Endothelial cell of umbilical vein (primary cell): Measurements from ENCODE around the gene ACER1. TPM values are rescaled to one million over a fixed set of nuclear protein-coding genes. Genes with fewer than 3 reads are reported as not detected.
A peak's percentile ranks its signal among the peaks of the same experiment; 100 is the strongest.

Source experiments
- BruUV-seq: library from RNA; stranded (reverse); fragments of 400-500 nt; replicated peaks from 2 replicates; lab custom pipeline; 2021; lab: Mats Ljungman, UMichigan
- CTCF ChIA-PET: fragments of 300-600, 350-600 bp; sonication (Branson Sonifier 250); formaldehyde crosslinking; loops from one replicate; lab custom pipeline; 2021; ENCODE audit warnings: antibody characterized with exemption, inconsistent platforms; lab: Charles Lee
- POLR2A ChIA-PET: fragments of 300-600, 350-600 bp; sonication (Branson Sonifier 250); formaldehyde crosslinking; loops from one replicate; lab custom pipeline; 2021; ENCODE audit warnings: antibody characterized with exemption, inconsistent platforms; lab: Charles Lee
- DNase-seq: peaks from one replicate; pipeline ENCODE4 v3.0.0-alpha.2; 2011; ENCODE audit warnings: low read depth, low spot score
- FAIRE-seq: peaks from 2 replicates; lab custom pipeline; 2011; peaks lifted over from hg19 to GRCh38; lab: Jason Lieb, UNC
- H2AFZ ChIP-seq: 2 replicates; pipeline ENCODE4 v1.6.0; 2012; ENCODE audit warnings: low read depth, low read length, control low read depth, inconsistent platforms
- H3K27ac ChIP-seq: 2 replicates; pipeline ENCODE4 v1.5.1; 2011; ENCODE audit warnings: low read depth, mild to moderate bottlenecking, control low read depth, low read length, moderate library complexity; ENCODE audit not compliant: insufficient read depth
- H3K27me3 ChIP-seq, 2 experiments: 2 replicates each; pipeline versions ENCODE4 v1.6.0 to v1.6.1; 2011; ENCODE audit warnings: low read length in 2 of 2, mixed read lengths in 1 of 2; ENCODE audit not compliant: control insufficient read depth in 2 of 2, insufficient read depth in 2 of 2
- H3K36me3 ChIP-seq, 2 experiments: 2 replicates in 1 of 2; 3 replicates in 1 of 2; pipeline ENCODE4 v1.5.1; 2011; ENCODE audit warnings: low read length in 2 of 2, mild to moderate bottlenecking in 1 of 2, moderate library complexity in 1 of 2; ENCODE audit not compliant: control insufficient read depth in 2 of 2, insufficient read depth in 2 of 2; ENCODE audit errors: extremely low read depth in 1 of 2
- H3K4me1 ChIP-seq: 3 replicates; pipeline ENCODE4 v1.5.1; 2011; ENCODE audit warnings: mild to moderate bottlenecking, low read length; ENCODE audit not compliant: control insufficient read depth, insufficient read depth; ENCODE audit errors: extremely low read depth
- H3K4me2 ChIP-seq: 2 replicates; pipeline ENCODE4 v1.6.1; 2011; ENCODE audit warnings: low read length, control low read depth, mixed read lengths; ENCODE audit not compliant: insufficient read depth
- H3K4me3 ChIP-seq, 3 experiments: fragments of 200-600 bp in 1 of 3; sonication (generic), shearing (Covaris generic) in 1 of 3; replicated peaks in 1 of 3; 2 replicates each; pipeline ENCODE4 v1.5.1; 2011 to 2016; ENCODE audit warnings: control low read depth in 3 of 3, low read length in 3 of 3, mild to moderate bottlenecking in 2 of 3, inconsistent platforms in 1 of 3, low read depth in 1 of 3, moderate library complexity in 1 of 3; ENCODE audit not compliant: insufficient read depth in 1 of 3
- H3K79me2 ChIP-seq: 2 replicates; pipeline ENCODE4 v1.6.0; 2012; ENCODE audit warnings: low read length, inconsistent platforms; ENCODE audit not compliant: control insufficient read depth, insufficient read depth
- H3K9ac ChIP-seq: replicated peaks from 2 replicates; pipeline ENCODE3; 2011; ENCODE audit warnings: low read length, control low read depth; ENCODE audit not compliant: insufficient read depth; ENCODE audit errors: extremely low read depth
- H3K9me1 ChIP-seq: replicated peaks from 3 replicates; pipeline ENCODE4 v1.6.0; 2011; ENCODE audit warnings: mild to moderate bottlenecking, low read length; ENCODE audit not compliant: control insufficient read depth, insufficient read depth; ENCODE audit errors: extremely low read depth
- H3K9me3 ChIP-seq: replicated peaks from 2 replicates; pipeline ENCODE4 v1.5.1; 2012; ENCODE audit warnings: low read length, inconsistent platforms; ENCODE audit not compliant: control insufficient read depth, insufficient read depth
- H4K20me1 ChIP-seq: replicated peaks from 2 replicates; pipeline ENCODE3; 2011; ENCODE audit warnings: mild to moderate bottlenecking, low read length; ENCODE audit not compliant: control insufficient read depth, insufficient read depth; ENCODE audit errors: extremely low read depth
- EZH2 ChIP-seq: IDR thresholded peaks from 2 replicates; pipeline ENCODE4 v1.6.1; 2012; ENCODE audit warnings: borderline replicate concordance, low read depth, mild to moderate bottlenecking, moderate library complexity, low read length, inconsistent platforms; ENCODE audit not compliant: severe bottlenecking
- FOS ChIP-seq: IDR thresholded peaks from 2 replicates; pipeline ENCODE4 v1.6.1; 2011; ENCODE audit warnings: mild to moderate bottlenecking, low read length, moderate library complexity, borderline replicate concordance; ENCODE audit not compliant: insufficient read depth
- GATA2 ChIP-seq: IDR thresholded peaks from 2 replicates; pipeline ENCODE4 v1.7.0; 2011; ENCODE audit warnings: low read depth, mild to moderate bottlenecking, moderate library complexity, mixed read lengths, low read length; ENCODE audit not compliant: insufficient read length, insufficient read depth
- JUN ChIP-seq: IDR thresholded peaks from 2 replicates; pipeline ENCODE4 v1.6.1; 2011; ENCODE audit warnings: borderline replicate concordance, low read depth; ENCODE audit not compliant: insufficient read length, insufficient read depth
- MYC ChIP-seq: IDR thresholded peaks from one replicate; pipeline ENCODE4 v1.6.1; 2011; ENCODE audit warnings: mild to moderate bottlenecking, low read depth, low read length
- POLR2AphosphoS5 ChIP-seq: IDR thresholded peaks from 2 replicates; pipeline ENCODE4 v1.6.1; 2012; ENCODE audit warnings: low read depth, mild to moderate bottlenecking, control low read depth, low read length, moderate library complexity; ENCODE audit not compliant: insufficient read depth
- dilution Hi-C: fragments of 300-500 bp; cut with MboI; formaldehyde crosslinking; loops from one replicate; pipeline ENCODE4 v1.15.0; 2019; ENCODE audit warnings: low sequenced_read_pairs; ENCODE audit not compliant: extremely low pct_ligation_motif_present
- intact Hi-C: fragments of 100-400 bp; cut with micrococcal nuclease; formaldehyde crosslinking; loops from one replicate; pipeline ENCODE4 v1.10.0; 2022
- polyA plus RNA-seq, 4 experiments: library from polyadenylated mRNA; depleted of rRNA in 3 of 4; stranded (reverse) in 3 of 4; unstranded in 1 of 4; fragments of >200 nt; gene quantifications; 2 replicates each; pipeline versions ENCODE4 v1.2.1 to v1.2.3, GENCODE V29; 2011 to 2012; ENCODE audit warnings: missing spikeins in 1 of 4
- total RNA-seq: library from RNA; stranded (reverse); gene quantifications from 2 replicates; pipeline ENCODE4 v1.2.3, GENCODE V29; 2021
- TF ChIP-seq, protein P1 (sequence below): IDR thresholded peaks from 2 replicates; pipeline ENCODE4 v1.6.1; 2011; ENCODE audit not compliant: insufficient read depth, insufficient read length
- TF ChIP-seq, protein P2 (sequence below), 2 donors: IDR thresholded peaks; 1 replicate in 1 of 2; 2 replicates in 1 of 2; pipeline ENCODE4 v1.5.1; 2011; ENCODE audit warnings: low read length in 2 of 2, mild to moderate bottlenecking in 2 of 2, moderate library complexity in 2 of 2, control low read depth in 1 of 2, inconsistent platforms in 1 of 2, low read depth in 1 of 2; ENCODE audit not compliant: insufficient read depth in 1 of 2; ENCODE audit errors: extremely low read depth in 1 of 2

The ACER1 gene
- total and polyA plus RNA-seq, 2 donors (not counting 3 experiments of a cell fraction or from before 2014, with no cell fraction given): 0.04 TPM; not detected in 1

DNA sequence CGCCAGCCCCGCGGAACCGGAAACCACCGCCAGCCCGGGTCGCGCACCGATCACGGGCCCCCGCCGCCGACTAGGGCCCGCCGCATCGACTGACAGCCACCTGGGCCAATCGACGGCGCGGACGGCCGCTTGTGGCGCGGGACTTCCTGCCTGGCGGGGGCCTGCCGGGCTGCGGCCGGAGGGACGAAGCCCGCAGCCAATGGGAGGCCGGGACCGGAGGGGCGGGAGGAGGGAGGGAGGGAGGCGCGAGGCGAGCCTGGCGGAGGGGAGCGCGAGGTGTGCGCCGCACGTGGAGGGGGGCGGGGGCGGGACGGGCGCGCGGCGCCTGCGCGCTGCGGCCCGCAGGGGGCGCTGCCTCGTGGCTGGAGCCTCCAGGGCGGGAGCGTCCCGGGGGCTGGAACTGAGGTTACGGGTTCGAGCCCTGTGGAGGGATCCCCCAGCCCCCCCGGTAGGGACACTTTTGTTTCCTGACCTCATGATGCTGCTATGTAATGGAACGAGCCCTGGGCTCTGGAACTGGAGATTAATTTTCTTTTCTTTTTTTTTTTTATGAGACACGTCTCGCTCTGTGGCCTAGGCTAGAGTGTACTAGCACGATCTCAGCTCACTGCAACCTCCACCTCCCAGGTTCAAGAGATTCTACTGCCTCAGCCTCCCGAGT is 53.4 kb downstream of the ACER1 start, which contains the start of gene MLLT1:
Gene MLLT1, minus strand, starts transcription at position 45 of the 661 bp plus-strand sequence. CDS start 191 bp downstream, outside the sequence.
- Histone ChIP-seq H3K9ac (peak within 1 kb of the TSS; percentile 91), H3K27me3 (no peaks in the 10 kb centered on the region), H3K4me1 (peaks cover 39% of the 10 kb centered on the region), H3K9me3 (no peaks in the 10 kb centered on the region), H4K20me1 (no peaks in the 10 kb centered on the region), H3K27ac (peak within 1 kb of the TSS; percentile 73), H3K4me2 (peak within 1 kb of the TSS; percentile 71), H2AFZ (no peak within 1 kb of the TSS), H3K4me3 (peak within 1 kb of the TSS; percentile 70 to 90 (median 82)), H3K36me3 (no peaks in the 10 kb centered on the region), H3K9me1 (no peaks in the 10 kb centered on the region), H3K79me2 (peaks cover 42% of the 10 kb centered on the region)
- dilution Hi-C loops: loop anchor here (10.0 kb wide), 1 partner anchor 55 kb away; no protein-coding TSS in a partner anchor
- FAIRE-seq (peak; percentile 89), DNase-seq (peak; percentile 96)
- ChIA-PET POLR2A (no interaction called here), CTCF (interaction anchor here (0.7 to 1.4 kb wide), 2 partner anchors 8 to 61 kb away, joined by 3 to 4 read pairs; no protein-coding TSS in a partner anchor)
- intact Hi-C loops: loop anchor here (1.0 kb wide), 3 partner anchors 19 to 62 kb away; no protein-coding TSS in a partner anchor
- BruUV-seq: no TSS peak
- TF ChIP-seq POLR2AphosphoS5: peak; percentile 65
- TF ChIP-seq EZH2: no peak
- no peak for TF ChIP-seq FOS
- no peak for TF ChIP-seq GATA2
- TF ChIP-seq JUN: no peak
- TF ChIP-seq MYC: peak; percentile 95
- TF ChIP-seq, protein P1, sequence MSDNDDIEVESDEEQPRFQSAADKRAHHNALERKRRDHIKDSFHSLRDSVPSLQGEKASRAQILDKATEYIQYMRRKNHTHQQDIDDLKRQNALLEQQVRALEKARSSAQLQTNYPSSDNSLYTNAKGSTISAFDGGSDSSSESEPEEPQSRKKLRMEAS: peak; percentile 91
- TF ChIP-seq, protein P2, sequence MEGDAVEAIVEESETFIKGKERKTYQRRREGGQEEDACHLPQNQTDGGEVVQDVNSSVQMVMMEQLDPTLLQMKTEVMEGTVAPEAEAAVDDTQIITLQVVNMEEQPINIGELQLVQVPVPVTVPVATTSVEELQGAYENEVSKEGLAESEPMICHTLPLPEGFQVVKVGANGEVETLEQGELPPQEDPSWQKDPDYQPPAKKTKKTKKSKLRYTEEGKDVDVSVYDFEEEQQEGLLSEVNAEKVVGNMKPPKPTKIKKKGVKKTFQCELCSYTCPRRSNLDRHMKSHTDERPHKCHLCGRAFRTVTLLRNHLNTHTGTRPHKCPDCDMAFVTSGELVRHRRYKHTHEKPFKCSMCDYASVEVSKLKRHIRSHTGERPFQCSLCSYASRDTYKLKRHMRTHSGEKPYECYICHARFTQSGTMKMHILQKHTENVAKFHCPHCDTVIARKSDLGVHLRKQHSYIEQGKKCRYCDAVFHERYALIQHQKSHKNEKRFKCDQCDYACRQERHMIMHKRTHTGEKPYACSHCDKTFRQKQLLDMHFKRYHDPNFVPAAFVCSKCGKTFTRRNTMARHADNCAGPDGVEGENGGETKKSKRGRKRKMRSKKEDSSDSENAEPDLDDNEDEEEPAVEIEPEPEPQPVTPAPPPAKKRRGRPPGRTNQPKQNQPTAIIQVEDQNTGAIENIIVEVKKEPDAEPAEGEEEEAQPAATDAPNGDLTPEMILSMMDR (IDR thresholded peaks at IDR 0.05; ENCODE audit: extremely low read depth in 1 of 2, insufficient read depth in 1 of 2, low read depth in 1 of 2, low read length in 2 of 2): peak; percentile 37 to 71
